H9 (cell line): ENCODE results near the gene KRT39. TPM values are rescaled to one million over a fixed set of nuclear protein-coding genes. Genes with fewer than 3 reads are reported as not detected.

Source experiments
- DNase-seq: peaks from one replicate; pipeline ENCODE4 v3.0.0-alpha.2; 2017
- H2AFZ ChIP-seq: one replicate; pipeline ENCODE4 v1.6.1; 2013; ENCODE audit warnings: mild to moderate bottlenecking, low read length, control low read depth, moderate library complexity
- H2AK5ac ChIP-seq: 2 replicates; pipeline ENCODE4 v1.6.1; 2013; ENCODE audit warnings: low read length, control low read depth, mixed read lengths; ENCODE audit not compliant: insufficient read length
- H2BK120ac ChIP-seq: one replicate; pipeline ENCODE4 v1.6.1; 2013; ENCODE audit warnings: low read depth, mild to moderate bottlenecking, low read length, control low read depth, inconsistent platforms; ENCODE audit not compliant: poor library complexity, severe bottlenecking
- H2BK12ac ChIP-seq: 2 replicates; pipeline ENCODE4 v1.6.1; 2013; ENCODE audit warnings: low read length, control low read depth, mixed read lengths, low read depth; ENCODE audit not compliant: insufficient read length
- H2BK15ac ChIP-seq: 2 replicates; pipeline ENCODE4 v1.6.1; 2013; ENCODE audit warnings: low read depth, low read length, control low read depth
- H2BK20ac ChIP-seq: one replicate; pipeline ENCODE4 v1.6.1; 2013; ENCODE audit warnings: low read depth, mild to moderate bottlenecking, low read length, control low read depth, inconsistent platforms; ENCODE audit not compliant: poor library complexity, severe bottlenecking
- H2BK5ac ChIP-seq: 2 replicates; pipeline ENCODE4 v1.6.1; 2013; ENCODE audit warnings: low read length, control low read depth, mixed read lengths; ENCODE audit not compliant: insufficient read length
- H3K14ac ChIP-seq: 2 replicates; pipeline ENCODE4 v1.6.1; 2013; ENCODE audit warnings: low read length, control low read depth; ENCODE audit not compliant: insufficient read depth
- H3K18ac ChIP-seq: 2 replicates; pipeline ENCODE4 v1.6.1; 2013; ENCODE audit warnings: low read depth, mild to moderate bottlenecking, mixed read lengths, low read length, control low read depth; ENCODE audit not compliant: insufficient read length
- H3K23ac ChIP-seq: 2 replicates; pipeline ENCODE4 v1.6.1; 2013; ENCODE audit warnings: low read length, control low read depth, mixed read lengths, low read depth; ENCODE audit not compliant: insufficient read length
- H3K23me2 ChIP-seq: 2 replicates; pipeline ENCODE4 v1.6.1; 2013; ENCODE audit warnings: low read depth, mild to moderate bottlenecking, mixed read lengths, low read length, control low read depth; ENCODE audit not compliant: insufficient read length, poor library complexity, severe bottlenecking
- H3K27ac ChIP-seq: 2 replicates; pipeline ENCODE4 v1.5.1; 2013; ENCODE audit warnings: low read length, control low read depth, mixed read lengths, low read depth; ENCODE audit not compliant: insufficient read length
- H3K27me3 ChIP-seq: 2 replicates; pipeline ENCODE4 v1.6.1; 2013; ENCODE audit warnings: low read length, control low read depth, inconsistent platforms; ENCODE audit not compliant: insufficient read depth
- H3K4ac ChIP-seq: 2 replicates; pipeline ENCODE4 v1.6.1; 2013; ENCODE audit warnings: low read depth, mild to moderate bottlenecking, control low read depth, inconsistent platforms, low read length, moderate library complexity
- H3K4me1 ChIP-seq: 2 replicates; pipeline ENCODE4 v1.6.1; 2013; ENCODE audit warnings: low read length, control low read depth, inconsistent platforms; ENCODE audit not compliant: insufficient read depth
- H3K4me2 ChIP-seq: 2 replicates; pipeline ENCODE4 v1.6.1; 2013; ENCODE audit warnings: low read length, control low read depth, mixed read lengths; ENCODE audit not compliant: insufficient read length, insufficient read depth
- H3K56ac ChIP-seq: 2 replicates; pipeline ENCODE4 v1.6.1; 2013; ENCODE audit warnings: low read depth, mild to moderate bottlenecking, mixed read lengths, low read length, control low read depth; ENCODE audit not compliant: insufficient read length
- H3K79me1 ChIP-seq: 2 replicates; pipeline ENCODE4 v1.6.1; 2013; ENCODE audit warnings: low read depth, mild to moderate bottlenecking, moderate library complexity, low read length, control low read depth, inconsistent platforms; ENCODE audit not compliant: insufficient read depth, poor library complexity, severe bottlenecking
- H3K79me2 ChIP-seq: 2 replicates; pipeline ENCODE4 v1.6.1; 2013; ENCODE audit warnings: low read length, control low read depth, inconsistent platforms; ENCODE audit not compliant: insufficient read depth
- H3K9ac ChIP-seq: 2 replicates; pipeline ENCODE4 v1.6.1; 2013; ENCODE audit warnings: low read length, control low read depth, mixed read lengths; ENCODE audit not compliant: insufficient read length; ENCODE audit errors: extremely low read depth
- H3K9me3 ChIP-seq: one replicate; pipeline ENCODE4 v1.6.1; 2013; ENCODE audit warnings: low read depth, low read length, inconsistent platforms; ENCODE audit not compliant: control insufficient read depth
- H3T11ph ChIP-seq: one replicate; pipeline ENCODE4 v1.6.1; 2013; ENCODE audit warnings: mild to moderate bottlenecking, low read length, control low read depth, inconsistent platforms
- H4K20me1 ChIP-seq: one replicate; pipeline ENCODE4 v1.6.1; 2013; ENCODE audit not compliant: control insufficient read depth, insufficient read length, insufficient read depth
- H4K5ac ChIP-seq: 2 replicates; pipeline ENCODE4 v1.6.1; 2013; ENCODE audit warnings: low read depth, mild to moderate bottlenecking, mixed read lengths, low read length, control low read depth; ENCODE audit not compliant: insufficient read length
- H4K8ac ChIP-seq: replicated peaks from 2 replicates; pipeline ENCODE4 v1.6.1; 2013; ENCODE audit warnings: low read length, control low read depth, mixed read lengths, low read depth; ENCODE audit not compliant: insufficient read length
- H4K91ac ChIP-seq: 2 replicates; pipeline ENCODE4 v1.6.1; 2013; ENCODE audit warnings: low read depth, mild to moderate bottlenecking, moderate library complexity, mixed read lengths, low read length, control low read depth; ENCODE audit not compliant: insufficient read length
- H3K27ac Mint-ChIP-seq, 3 experiments: 2 replicates in 2 of 3; 3 replicates in 1 of 3; pipeline ENCODE4 v1.8.0; 2020 to 2021; ENCODE audit warnings: mixed read lengths in 3 of 3, mild to moderate bottlenecking in 1 of 3, moderate library complexity in 1 of 3
- H3K27me3 Mint-ChIP-seq: 2 replicates; pipeline ENCODE4 v1.8.0; 2021; ENCODE audit warnings: low read depth, mild to moderate bottlenecking, moderate library complexity, mixed read lengths
- H3K36me3 Mint-ChIP-seq, 3 experiments: 2 replicates in 2 of 3; 3 replicates in 1 of 3; pipeline ENCODE4 v1.8.0; 2020 to 2021; ENCODE audit warnings: low read depth in 3 of 3, mixed read lengths in 3 of 3; ENCODE audit not compliant: insufficient read depth in 1 of 3
- H3K4me1 Mint-ChIP-seq, 2 experiments: 2 replicates each; pipeline ENCODE4 v1.8.0; 2020; ENCODE audit warnings: mixed read lengths in 2 of 2
- H3K4me3 Mint-ChIP-seq, 2 experiments: 2 replicates in 1 of 2; 3 replicates in 1 of 2; pipeline ENCODE4 v1.8.0; 2020 to 2021; ENCODE audit warnings: mild to moderate bottlenecking in 2 of 2, mixed read lengths in 2 of 2, moderate library complexity in 1 of 2
- H3K9me3 Mint-ChIP-seq, 2 experiments: 2 replicates in 1 of 2; 3 replicates in 1 of 2; pipeline ENCODE4 v1.8.0; 2020; ENCODE audit warnings: mild to moderate bottlenecking in 2 of 2, mixed read lengths in 2 of 2, moderate library complexity in 1 of 2
- WGBS: extraction: QIAGEN DNeasy Blood & Tissue Kit; methylation state at CpG from one replicate; pipeline ENCODE4 v1.1.7; 2013; ENCODE audit warnings: missing lambda C conversion rate, low lambda C conversion rate, mixed read lengths; ENCODE audit not compliant: insufficient read length; ENCODE audit errors: extremely low coverage; 5-methylcytosine and 5-hydroxymethylcytosine counted together
- total RNA-seq: library from RNA; stranded (reverse); gene quantifications from 2 replicates; pipeline ENCODE4 v1.2.1, GENCODE V29; 2021
- TF ChIP-seq, protein P1 (sequence below): fragments of 200-600 bp; sonication (generic); conservative IDR thresholded peaks from 3 replicates; pipeline ENCODE4 v1.8.0; 2021; ENCODE audit warnings: antibody characterized with exemption, mild to moderate bottlenecking

The KRT39 gene
- total RNA-seq, 1 experiment from 2014 or later = not detected

DNA sequence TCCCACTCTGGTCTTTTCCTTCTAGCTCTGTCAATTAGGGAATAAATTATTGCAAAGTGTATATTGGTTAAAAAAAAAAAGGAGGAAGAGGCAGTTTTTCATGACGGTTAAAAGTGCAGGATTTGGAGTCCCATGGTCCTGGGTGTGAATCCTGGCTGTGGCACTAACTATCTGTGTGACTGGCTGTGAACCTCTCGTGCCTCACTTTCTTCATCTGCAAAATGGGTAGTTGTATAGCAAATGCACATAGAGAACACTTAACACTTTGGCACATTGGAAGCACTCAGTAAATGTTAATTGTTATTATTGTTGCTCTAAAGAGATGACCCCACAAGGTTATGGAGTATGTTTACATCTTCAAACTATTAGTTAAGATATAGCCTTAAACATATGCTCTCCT lies 18.8 kb downstream of the KRT39 start:
- H2BK12ac ChIP-seq = no peak overlapping the region
- H3K9ac ChIP-seq = no peak overlapping the region
- H3K27me3 ChIP-seq = no peaks in the 10 kb centered on the region
- no peak overlapping the region for H4K91ac ChIP-seq
- no peak overlapping the region for H3K14ac ChIP-seq
- H3K27ac Mint-ChIP-seq = no peak overlapping the region
- no peak overlapping the region for H2BK120ac ChIP-seq
- no peaks in the 10 kb centered on the region for H3K9me3 ChIP-seq
- no peaks in the 10 kb centered on the region for H4K20me1 ChIP-seq
- H3K27ac ChIP-seq = no peak overlapping the region
- no peak overlapping the region for H3K23ac ChIP-seq
- H3T11ph ChIP-seq = no peak overlapping the region
- no CpG with 5 or more reads among the region's 2 CpGs for WGBS
- no peaks in the 10 kb centered on the region for H3K79me2 ChIP-seq
- no peaks in the 10 kb centered on the region for H3K23me2 ChIP-seq
- no peaks in the 10 kb centered on the region for H3K36me3 Mint-ChIP-seq
- no peaks in the 10 kb centered on the region; the same call in 1 of the 2 replicates for H3K27me3 Mint-ChIP-seq
- peaks cover 0 to 11% of the 10 kb centered on the region in 2 experiments; a peak in 3 of 4 replicates for H3K4me1 Mint-ChIP-seq
- H3K4me2 ChIP-seq = no peak overlapping the region
- H4K8ac ChIP-seq = no peak overlapping the region
- no peak overlapping the region for H2BK15ac ChIP-seq
- no peak overlapping the region for H2BK20ac ChIP-seq
- DNase-seq = no peak
- no peak overlapping the region for H3K4me3 Mint-ChIP-seq
- no peak overlapping the region for H2BK5ac ChIP-seq
- no peaks in the 10 kb centered on the region for H3K4me1 ChIP-seq
- H4K5ac ChIP-seq = no peak overlapping the region
- TF ChIP-seq, protein P1, sequence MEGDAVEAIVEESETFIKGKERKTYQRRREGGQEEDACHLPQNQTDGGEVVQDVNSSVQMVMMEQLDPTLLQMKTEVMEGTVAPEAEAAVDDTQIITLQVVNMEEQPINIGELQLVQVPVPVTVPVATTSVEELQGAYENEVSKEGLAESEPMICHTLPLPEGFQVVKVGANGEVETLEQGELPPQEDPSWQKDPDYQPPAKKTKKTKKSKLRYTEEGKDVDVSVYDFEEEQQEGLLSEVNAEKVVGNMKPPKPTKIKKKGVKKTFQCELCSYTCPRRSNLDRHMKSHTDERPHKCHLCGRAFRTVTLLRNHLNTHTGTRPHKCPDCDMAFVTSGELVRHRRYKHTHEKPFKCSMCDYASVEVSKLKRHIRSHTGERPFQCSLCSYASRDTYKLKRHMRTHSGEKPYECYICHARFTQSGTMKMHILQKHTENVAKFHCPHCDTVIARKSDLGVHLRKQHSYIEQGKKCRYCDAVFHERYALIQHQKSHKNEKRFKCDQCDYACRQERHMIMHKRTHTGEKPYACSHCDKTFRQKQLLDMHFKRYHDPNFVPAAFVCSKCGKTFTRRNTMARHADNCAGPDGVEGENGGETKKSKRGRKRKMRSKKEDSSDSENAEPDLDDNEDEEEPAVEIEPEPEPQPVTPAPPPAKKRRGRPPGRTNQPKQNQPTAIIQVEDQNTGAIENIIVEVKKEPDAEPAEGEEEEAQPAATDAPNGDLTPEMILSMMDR = no peak
- no peak overlapping the region for H3K56ac ChIP-seq
- no peak overlapping the region for H2AFZ ChIP-seq
- H2AK5ac ChIP-seq = no peak overlapping the region
- H3K18ac ChIP-seq = no peak overlapping the region
- H3K79me1 ChIP-seq = no peaks in the 10 kb centered on the region
- H3K9me3 Mint-ChIP-seq = no peaks in the 10 kb centered on the region; a peak in 1 of 5 replicates
- no peak overlapping the region for H3K4ac ChIP-seq
